Gastrocnemius medialis (tissue), 4 donors: Measurements from ENCODE around the gene KIAA1217.

ENCODE experiments used
- POLR2A ChIP-seq, 2 donors: fragments of 450-650 bp; IDR thresholded peaks; one replicate each; pipeline ENCODE4 v1.6.1; 2017; ENCODE audit warnings: antibody characterized with exemption in 2 of 2, mild to moderate bottlenecking in 2 of 2, moderate library complexity in 2 of 2
- TF ChIP-seq, protein P1 (sequence below), 5 experiments: fragments of 450-650 bp in 3 of 5; fragments of 200-600 bp in 2 of 5; sonication (generic) in 2 of 5; IDR thresholded peaks in 4 of 5; conservative IDR thresholded peaks in 1 of 5; 1 replicate in 4 of 5; 2 replicates in 1 of 5; pipeline ENCODE4 v1.5.1; 2016 to 2019; ENCODE audit warnings: antibody characterized with exemption in 5 of 5, mild to moderate bottlenecking in 3 of 5, moderate library complexity in 3 of 5

DNA sequence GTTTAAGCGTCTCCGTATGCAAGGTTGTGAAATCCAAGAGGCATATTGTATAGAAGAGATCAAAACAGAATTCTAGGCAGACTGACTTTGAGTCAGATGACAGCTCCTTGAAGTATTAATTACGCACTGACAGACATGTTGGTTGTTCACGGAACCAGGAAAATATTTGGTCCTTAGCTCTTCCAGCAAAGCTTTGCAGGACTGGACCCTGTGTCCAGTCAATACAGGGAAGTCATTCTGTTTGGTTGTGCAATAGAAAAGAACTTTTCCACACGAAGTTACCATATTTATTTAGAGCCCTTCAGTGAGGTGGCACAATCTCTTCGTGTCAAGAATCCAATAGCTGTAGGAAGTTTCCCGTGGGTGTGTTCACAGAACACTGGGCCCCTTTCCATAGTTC lies 309.5 kb downstream of the KIAA1217 start:
- no peak for TF ChIP-seq POLR2A (IDR thresholded peaks at IDR 0.05)
- TF ChIP-seq, protein P1, sequence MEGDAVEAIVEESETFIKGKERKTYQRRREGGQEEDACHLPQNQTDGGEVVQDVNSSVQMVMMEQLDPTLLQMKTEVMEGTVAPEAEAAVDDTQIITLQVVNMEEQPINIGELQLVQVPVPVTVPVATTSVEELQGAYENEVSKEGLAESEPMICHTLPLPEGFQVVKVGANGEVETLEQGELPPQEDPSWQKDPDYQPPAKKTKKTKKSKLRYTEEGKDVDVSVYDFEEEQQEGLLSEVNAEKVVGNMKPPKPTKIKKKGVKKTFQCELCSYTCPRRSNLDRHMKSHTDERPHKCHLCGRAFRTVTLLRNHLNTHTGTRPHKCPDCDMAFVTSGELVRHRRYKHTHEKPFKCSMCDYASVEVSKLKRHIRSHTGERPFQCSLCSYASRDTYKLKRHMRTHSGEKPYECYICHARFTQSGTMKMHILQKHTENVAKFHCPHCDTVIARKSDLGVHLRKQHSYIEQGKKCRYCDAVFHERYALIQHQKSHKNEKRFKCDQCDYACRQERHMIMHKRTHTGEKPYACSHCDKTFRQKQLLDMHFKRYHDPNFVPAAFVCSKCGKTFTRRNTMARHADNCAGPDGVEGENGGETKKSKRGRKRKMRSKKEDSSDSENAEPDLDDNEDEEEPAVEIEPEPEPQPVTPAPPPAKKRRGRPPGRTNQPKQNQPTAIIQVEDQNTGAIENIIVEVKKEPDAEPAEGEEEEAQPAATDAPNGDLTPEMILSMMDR (IDR thresholded peaks at IDR 0.05 in 4 of 5, conservative IDR thresholded peaks at IDR 0.05 in 1 of 5) = no peak
